Inflammatory macrophage treated with lipopolysaccharide for 1 hour (primary cell): ENCODE measurements around the gene RAVER1.
"Not testable (repeated sequence)": the region's sequence is repeated elsewhere in the genome, so short reads cannot be mapped to it uniquely, and the experiment has no call there.

ENCODE experiments used
- DNase-seq, 2 donors: peaks; one replicate each; pipeline ENCODE4 v3.0.0-alpha.2; 2020 to 2022

Gene RAVER1

DNA sequence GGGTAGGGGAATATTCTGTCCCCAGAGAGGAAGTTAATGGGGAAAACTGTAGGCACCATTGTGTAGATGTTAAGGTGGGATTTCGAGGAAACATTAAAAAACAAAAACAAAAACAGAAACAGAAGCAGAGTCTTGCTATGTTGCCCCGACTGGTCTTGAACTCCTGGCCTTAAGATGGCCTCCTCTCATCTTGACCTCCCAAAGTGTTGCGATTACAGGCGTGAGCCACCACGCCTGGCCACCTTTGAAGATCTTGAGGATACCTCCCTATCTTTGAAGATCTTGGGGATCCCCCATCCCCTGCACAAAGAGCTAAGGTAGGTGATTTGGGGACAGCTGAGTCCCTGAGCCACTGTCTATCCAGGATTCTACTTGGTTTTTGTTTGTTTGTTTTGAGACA, 6.6 kb upstream of the RAVER1 start:
- no peak for DNase-seq

DNA sequence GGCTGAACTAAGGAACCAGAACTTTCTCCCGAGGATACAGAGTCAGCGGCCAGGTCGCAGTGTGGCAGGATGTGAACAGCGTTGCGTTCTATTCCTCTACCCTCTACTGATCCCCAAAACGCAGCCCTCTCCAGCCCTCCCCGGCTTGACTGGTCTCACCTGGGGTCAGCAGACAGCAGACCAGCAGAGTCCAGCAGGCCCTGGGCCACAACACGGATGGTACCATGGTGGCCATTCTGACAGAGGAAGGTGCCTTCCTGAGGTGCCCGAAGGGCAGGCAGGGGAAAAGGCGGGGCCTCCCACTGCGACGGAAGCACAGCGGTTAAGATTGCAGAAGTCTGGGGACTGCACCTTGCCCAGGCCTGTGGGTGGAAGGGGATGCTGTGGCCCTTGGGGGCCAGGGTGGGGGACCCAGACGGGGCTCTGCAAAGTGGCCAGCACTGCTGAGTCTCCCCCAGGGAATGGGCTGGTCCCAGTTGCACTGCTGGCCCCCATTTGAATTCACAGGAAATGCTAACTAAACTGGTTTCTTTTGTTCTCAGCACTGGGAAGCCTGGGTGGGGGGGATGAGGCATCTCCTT, 6.1 kb upstream of the RAVER1 start, which contains the start of gene ICAM3:
ICAM3 (minus strand) TSS at position 245 of the 581 bp plus-strand sequence; CDS start at position 235, 10 bp downstream.
- peak; percentile 26 to 49 for DNase-seq

DNA sequence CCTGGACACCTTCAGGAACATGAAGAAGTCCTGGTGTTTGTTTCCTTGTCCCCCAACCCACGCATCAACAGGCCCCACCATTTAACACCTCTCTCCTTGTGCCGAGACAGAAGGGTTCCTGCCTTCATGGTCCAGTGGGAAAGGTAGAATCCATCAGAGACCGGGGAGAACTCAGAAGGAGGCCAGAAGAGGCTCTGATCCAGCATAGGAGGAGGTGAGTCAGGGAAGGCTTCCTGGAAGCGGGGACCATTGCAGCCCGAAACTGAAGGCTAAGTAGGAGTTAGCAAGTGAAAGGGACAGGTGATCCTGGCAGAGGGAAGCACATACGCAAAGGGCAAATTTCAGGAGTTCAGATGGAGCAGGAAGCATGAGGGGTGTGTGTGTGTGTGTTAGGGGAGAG, 5.6 kb upstream of the RAVER1 start:
- no peak for DNase-seq

DNA sequence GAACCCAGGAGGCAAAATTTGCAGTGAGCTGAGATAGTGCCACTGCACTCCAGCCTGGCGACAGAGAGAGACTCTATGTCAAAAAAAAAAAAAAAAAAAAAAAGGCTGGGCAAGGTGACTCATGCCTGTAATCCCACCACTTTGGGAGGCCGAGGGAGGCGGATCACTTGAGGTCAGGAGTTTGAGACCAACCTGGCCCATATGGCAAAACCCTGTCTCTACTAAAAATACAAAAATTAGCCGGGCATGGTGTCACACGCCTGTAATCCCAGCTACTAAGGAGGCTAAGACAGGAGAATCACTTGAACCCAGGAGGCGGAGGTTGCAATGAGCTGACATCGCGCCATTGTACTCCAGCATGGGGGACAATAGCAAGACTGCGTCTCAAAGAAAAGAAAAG, 3.4 kb upstream of the RAVER1 start:
- not testable (repeated sequence) for DNase-seq

DNA sequence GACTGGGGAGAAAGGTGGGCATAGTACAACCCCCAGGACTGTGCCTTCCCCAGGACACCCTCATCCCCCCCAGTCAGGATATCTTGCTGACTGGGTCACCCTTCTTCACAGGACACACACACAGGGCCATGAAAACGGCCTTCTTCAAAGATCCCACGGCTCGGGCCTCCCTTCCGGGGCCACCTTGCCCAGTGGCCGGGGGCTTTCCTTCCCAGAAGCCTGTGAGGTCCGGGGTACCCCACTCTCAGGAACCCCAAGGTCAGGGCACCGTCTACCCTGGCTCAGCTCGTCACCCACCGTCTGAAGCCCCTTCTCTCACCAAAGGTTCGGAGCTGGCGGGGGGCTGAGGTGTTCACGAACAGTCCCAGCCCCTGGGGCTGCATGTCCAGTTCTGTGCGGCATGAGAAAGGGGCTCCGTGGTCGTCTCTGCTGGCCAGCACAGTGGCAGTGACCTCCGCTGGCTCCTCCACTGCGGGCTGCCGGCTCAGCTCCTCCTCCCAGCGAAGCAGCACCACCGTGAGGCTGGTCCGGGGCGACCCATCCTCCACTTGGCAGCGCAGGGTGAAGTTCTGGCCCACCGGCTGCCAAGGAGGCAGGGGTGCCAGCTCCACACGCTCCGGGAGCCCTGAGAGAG, 2.1 kb upstream of the RAVER1 start:
- no peak for DNase-seq

DNA sequence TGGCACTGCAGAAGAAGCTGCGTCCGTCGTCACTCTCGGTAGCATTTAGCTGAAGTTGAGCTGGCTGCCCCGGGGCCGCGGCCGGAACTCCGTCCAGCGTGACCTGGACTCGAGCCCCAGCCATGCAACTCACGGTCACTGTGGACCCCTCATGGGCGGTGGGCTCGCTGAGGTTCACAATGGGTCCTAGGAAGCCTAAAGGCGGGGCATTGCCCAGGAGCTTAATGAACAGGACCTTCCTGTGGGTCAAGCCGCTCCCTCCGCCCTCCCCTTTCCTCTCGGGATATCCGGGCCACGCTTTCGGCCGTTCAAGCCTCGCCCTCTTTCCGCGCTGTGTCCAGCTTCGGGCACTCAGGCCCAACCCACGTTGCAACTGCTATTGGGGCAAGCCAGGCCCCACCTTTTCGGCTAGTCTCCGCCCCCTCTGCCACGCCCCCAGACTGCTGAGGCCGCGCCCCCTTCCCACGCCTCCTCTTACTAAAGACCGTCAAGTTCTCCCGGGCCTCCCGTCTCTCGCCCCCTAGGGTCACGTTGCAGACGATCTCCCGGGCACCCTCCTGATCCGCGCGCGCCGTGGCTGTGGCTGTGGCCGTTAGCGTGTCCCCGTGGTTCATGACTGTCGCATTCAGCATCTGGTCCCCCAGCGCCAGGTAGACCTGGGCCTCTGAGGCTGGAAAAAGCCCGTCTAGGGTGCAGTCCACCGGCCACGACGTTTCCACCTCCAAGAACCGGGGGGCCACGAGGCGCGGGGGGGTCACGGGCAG, 1.4 kb upstream of the RAVER1 start:
- DNase-seq: peak; percentile 60 to 83

DNA sequence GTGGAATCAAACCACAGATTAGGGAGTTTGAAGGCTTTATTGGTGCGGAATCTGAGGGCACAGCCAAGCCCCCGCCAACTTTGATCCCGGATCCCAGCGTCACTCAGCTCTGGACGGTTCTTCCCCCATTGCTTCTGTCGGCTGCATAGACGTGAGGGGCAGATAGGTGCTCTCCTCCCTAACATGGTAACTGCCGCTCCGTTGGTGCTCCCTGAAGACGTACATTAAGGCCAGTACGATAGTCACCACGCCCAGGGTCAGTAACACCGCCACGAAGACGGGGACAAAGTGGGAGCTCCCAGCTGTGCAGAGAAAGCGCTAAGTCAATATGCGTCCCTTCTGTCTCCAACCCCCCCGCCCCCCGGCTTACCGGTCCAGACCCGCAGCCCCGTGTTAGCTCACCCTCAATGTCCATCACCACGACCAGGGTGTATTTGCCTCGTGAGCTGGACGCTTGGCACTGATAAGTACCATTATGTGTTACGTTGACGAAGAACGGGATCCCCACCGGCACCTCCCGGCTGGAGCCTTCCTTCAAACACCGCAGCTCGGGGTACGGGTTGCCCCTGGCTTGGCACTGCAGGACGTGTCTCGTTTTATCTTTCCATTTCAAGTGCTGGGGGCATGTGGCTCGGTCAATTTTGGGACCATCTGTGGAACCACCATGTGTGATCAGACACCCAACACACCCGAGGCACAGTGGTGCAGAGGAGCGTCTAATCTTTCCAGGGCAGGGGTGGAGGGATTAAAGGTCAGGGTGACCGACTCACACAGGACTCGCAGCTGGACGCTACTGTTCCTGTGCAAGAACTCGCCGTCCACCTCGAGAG, 644 bp upstream of the RAVER1 start:
- DNase-seq: no peak

DNA sequence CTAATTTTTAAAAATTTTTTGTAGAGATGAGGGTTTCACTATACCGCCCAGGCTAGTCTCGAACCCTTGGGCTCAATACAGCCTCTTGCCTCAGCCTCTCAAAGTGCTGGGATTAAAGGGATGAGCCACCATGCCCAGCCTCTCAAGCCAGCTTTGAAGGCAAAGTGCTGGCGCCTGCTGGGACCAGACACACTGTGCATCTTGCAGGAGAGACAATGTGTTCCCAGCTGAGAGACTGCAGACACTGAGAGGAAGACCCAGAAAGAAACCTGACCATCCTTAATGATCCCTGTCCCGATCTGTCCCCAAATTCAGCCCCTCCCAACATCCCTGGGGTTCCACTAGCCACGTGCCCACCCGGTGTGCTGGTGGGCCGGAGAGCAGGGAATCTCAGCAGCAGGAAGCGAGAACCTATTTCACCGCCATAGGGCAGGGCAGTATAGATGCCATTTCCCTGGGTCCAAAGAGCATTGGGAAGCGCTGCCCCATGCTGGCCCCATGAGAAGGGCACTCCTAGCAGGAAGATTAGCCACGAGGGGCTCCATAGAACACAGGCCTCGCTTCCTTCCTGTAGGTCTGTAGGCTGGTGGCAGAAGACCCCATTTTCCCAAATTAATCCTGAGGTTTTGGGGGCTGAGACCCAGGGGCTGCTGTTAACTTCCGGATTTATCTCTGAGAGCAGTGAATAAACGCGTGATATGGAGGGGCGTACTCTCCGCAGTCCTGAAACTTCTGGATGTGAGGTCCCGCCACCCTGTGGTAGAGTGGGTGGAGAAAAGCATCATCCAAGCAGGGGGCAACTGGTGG, 968 bp downstream of the RAVER1 start:
- no peak for DNase-seq

DNA sequence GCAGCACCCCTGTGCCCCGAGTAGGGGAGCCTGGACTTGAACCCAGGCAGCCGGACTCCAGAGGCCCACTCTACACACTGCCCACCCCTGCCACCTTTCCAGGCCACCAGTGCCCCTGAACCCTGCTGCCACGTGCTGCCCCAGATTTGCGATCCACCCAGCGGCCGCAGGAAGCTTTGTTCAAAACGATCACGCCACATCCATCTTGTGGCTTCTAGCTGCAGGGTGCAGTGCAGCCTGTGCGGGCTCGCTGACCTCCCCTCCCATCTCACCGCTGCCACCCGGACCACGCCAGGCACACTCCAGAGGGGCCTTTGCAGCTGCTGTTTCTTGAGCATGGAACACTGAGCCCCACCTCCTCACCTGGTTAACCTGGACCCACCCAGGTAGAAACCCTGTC, 3.8 kb downstream of the RAVER1 start:
- no peak for DNase-seq

DNA sequence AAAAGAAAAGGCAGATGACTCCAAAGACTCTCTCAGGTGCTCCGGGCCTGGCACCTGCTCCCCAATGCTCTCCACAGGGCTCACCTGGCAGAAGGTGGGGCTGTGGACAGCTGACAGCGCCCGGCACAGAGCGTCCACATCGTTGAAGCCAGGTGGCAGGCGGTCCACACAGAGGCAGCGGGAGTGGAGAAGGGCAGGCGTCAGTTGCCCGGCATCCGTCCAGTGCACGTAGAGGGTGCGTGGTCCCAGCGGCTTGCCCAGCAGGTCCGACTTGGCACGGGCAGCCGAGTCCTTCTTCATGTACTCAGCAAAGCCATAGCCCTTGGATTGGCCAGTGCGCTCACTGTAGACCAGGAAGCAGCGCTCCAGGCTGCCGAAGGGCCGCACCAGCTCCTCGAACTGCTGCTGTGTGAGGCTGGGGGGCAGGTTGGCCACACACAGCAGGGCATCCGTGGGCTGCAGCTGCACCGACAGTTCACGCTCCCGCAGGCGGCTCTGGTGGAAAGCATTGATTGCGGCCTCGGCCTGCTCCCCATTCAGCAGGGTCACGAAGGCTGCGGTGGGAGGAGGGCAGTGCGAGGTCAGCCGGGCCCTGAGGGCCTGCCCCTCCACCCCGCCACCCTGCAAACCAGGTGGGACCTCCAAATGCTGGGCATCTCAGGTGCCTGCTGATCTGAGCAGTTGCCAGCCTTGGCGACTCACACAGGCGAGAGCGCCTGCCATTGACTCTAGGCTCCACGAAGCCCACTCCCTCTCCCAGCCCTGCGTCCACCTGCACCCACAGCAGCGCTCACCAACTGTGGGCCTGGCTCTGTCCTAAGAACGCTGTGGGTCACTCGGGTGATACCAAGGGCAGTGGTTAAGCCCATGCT, 4.5 kb downstream of the RAVER1 start:
- DNase-seq: no peak

DNA sequence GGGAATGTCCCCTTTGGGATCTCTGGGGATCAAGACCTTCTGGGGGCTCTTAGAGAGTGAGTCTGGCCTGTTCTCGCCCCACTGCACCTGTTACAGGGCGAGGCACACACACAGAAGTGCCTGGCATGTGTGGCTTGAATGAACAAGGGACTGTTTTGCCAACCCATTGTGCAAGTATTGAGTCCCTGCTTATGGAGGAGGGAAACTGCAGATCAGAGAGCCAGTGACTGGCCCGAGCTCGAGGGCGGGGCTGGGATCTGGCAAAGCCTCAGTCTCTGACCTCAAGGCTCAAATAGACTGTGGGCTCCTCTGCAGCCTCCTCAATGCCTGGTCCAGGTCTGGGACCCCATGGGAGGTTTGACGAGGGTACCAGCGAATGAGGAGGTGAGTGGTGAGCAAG, 5.5 kb downstream of the RAVER1 start:
- no peak for DNase-seq

DNA sequence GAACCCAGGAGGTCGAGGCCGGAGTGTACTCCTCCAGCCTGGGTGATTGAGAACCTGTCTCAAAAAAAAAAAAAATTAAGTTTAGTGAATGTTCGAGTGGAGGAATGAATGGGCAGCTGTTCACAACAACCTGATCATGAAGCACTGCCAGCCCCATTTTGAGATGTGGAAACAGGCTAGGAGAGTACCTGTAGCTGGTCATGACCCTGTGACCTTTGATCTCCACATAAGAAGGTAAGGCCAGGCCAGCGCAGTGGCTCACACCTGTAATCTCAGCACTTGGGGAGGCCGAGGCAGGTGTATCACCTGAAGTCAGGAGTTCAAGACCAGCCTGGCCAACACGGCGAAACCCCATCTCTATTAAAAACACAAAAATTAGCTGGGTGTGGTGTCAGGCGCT, 7.6 kb downstream of the RAVER1 start:
- DNase-seq: no peak

DNA sequence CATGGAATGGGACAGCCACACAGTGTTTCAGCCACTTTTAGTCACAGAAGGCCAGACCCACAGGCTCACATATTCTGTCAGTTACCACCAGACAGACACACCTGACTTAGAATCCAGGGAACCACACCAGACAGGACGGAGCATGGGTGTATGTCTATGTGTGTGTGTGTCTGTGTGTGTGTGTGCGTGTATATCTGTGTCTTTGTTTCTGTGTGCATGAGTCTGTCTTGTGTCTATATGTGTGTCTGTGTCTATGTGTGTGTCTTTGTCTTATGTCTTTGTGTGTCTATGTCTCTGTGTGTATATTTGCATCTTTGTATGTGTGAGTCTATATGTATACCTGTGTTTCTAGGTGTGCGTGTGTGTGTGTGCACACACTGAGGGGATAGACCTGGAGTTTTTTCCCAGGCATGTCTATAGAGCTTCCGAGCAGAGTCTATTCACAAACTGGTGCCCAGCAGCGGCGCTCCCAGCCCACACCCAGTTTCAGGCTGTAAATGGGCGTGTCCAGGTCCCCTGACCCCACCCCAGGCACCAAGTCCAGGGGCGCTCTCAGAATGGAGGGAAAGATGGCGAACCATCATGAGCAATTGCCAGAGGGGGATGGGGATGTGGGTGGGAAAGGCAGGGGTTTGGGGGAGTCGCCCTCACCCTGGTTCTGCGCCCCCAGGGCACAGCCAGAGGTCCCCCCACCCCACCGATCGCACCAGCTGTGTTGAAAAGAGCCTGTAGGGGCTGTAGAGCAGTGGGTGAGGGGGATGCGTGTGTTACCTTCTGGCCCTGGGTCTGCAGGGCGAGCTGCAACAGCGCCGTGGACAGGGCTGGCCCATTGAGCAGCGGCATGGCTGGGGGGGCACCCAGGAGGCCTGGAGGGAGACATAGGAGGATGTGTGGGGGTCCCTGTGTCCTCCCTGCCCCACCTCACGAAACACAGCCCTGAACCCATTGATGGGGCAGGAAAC, 11.2 kb downstream of the RAVER1 start:
- no peak for DNase-seq

DNA sequence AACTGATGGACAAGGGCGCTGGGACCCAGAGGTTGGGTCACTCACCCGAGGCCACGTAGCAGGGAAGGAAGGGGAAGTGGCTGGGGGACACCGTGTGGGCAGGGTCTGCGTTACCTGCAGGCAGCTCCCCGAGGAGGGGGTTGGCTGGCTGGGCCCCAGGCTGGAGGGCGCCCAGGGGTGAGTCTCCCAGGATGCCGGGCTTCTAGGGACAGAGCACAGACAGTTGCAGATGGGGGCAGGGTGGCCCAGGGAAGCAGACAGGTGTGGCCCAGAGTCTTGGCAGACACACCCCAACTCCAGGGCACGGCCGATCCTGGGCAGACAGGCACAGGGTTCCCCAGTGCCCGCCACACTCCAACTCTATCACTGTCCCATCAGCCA, 11.9 kb downstream of the RAVER1 start:
- no peak for DNase-seq

DNA sequence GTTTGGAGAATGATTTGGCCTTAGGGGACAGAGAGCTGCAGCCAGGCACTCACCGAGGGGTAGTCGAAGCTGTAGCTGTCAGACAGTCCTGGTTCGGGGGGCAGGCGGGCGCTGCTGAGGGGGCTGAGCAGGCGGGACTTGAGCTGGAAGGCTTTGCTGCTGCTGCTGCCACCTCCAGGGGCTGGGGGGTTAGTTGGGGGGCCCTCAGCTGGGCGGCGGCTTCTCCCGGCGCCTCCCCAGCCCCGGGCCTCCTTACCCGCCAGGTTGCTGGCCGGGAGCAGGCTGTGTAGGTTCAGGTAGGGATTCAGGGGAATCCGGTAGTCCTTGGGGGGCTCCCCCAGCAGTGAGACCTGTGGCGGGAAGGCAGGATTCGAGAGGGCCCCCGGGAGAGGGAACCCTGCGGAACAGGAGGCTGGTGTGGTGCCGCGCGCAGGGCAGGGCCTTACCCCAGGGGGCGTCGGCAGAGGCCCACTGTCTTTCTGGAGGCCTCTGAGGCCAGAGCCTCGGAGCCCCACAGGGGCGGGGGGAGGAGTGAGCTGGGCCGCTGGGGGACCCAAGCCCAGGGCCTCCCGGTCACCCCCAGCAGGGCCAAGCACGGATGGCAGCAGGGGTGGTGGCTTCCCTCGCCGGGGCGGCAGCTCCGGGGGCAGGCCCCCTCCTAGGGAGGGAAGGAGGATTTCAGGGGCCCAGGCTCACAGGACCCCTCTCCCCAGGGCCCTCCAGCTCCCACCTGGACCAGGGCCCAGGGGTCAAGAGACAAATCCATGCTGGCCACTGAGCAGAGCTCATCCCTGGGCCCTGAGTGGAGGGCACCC, 12.5 kb downstream of the RAVER1 start:
- DNase-seq: no peak

DNA sequence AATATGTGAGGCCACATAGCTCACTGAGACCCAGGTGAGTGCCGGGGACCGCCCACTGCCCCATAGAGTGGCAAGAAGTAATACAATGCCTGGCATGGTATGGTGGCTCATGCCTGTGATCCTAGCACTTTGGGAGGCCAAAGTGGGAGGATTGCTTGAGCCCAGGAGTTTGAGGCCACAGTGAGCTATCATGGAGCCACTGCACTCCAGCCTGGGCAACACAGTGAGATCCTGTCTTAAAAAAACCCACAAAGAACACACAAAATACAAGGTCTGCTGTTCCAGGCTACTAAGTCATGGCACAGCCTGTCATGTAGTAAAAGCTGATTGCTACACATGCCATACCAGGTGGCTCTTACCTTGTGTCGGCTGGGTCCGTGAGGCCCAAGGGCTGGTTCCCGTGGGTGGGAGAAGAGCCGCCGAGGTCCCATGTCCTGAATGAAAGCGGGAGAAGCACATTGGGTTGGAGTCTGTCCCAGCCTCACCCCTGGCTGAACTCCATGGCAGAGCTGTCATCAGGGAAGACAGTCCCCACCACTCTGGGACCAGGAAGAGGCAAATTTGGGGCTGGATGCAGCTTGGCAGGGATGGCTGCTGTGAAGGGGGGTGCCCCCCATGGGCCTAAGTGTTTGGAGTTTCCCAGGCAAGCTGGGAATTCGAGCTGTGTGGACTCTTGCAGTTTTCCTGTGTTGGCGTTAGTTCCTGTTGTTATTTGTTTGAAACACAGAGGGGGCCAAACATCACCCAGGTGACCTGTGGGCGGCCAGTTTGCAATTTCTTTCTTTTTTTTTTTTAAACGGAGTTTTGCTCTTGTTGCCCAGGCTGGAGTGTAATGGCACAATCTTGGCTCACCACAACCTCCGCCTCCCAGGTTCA, 14.3 kb downstream of the RAVER1 start:
- DNase-seq: peak in 1 of 2 donors; percentile 54

DNA sequence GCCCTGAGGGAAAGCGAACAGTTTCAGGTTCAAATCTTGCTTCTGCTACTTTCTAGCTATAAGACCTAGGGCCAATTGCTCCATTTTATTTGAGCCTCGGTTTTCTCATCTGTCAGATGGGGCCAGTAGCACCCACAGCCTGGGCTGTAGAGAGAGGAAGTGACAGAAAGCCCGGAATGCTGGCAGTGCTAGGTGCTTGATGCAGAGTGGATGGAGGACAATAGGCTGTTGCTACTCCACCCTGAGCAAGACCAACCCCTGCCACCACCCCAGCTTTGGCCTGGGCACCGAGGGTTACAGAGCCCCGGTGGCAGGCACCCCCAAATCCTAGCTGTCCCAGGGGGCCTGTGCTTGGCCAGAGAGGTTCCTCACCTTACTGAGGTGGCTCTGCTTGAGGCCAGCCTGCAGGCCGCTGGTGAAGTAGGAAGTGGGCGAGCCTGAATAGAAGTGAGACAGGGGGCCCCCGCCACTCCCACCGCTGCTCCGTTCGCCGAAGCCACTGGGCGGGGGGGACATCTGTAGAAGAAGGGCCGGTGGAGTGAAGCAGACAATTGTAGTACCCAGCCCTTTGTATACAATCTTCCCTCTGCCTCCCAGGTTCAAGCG, 15.4 kb downstream of the RAVER1 start:
- DNase-seq: no peak
